G401.6 (cell line): Measurements from ENCODE around the gene EMID1.
"Not testable (repeated sequence)": the region's sequence is repeated elsewhere in the genome, so short reads cannot be mapped to it uniquely, and the experiment has no call there.

Source experiments
- FAIRE-seq: peaks from 2 replicates; lab custom pipeline; 2012; peaks lifted over from hg19 to GRCh38; lab: Jason Lieb, UNC

EMID1 gene

DNA sequence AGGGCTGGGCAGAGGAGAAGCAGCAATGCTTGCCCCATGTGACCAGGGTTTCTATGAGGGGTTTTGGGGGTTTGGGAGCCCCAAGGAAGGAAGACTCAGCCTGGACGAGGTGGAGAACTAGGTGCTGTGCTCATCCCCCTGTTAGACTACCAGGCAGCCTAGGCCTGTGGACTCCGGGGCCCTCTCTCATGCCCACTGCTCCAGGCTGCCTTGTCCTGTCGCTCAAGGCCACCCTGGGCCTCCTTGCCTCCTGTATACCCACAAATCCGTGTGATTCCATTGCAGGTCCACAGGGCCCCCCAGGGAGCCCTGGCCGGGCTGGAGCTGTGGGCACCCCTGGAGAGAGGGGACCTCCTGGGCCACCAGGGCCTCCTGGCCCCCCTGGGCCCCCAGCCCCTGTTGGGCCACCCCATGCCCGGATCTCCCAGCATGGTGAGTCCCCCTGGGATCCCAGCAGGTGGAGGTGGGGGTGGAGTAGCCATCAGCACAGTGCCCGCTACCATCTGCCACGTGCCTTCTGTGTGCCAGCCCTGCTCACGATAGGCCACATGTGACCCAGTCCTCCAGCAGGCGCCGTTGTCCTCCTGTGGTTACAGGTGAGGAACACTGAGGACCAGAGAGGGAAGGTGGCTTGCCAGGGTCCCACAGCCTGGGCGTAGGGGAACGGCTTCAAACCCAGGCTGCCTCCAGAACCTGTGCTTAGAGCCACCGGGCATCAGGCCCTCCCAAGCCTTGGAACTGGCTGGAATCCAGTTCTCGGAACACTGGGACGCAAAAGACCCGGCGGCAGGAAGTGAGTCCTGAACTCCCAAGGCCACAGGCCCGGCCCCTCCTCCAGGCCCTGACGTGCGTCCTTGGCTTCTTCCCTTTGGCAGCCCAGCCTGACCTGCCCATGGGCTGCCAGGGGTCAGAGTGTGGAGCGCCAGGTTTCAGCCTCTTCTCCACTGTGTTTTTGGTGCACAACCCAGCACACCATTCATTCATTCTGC lies 26.6 kb downstream of the EMID1 start:
- no peak for FAIRE-seq

DNA sequence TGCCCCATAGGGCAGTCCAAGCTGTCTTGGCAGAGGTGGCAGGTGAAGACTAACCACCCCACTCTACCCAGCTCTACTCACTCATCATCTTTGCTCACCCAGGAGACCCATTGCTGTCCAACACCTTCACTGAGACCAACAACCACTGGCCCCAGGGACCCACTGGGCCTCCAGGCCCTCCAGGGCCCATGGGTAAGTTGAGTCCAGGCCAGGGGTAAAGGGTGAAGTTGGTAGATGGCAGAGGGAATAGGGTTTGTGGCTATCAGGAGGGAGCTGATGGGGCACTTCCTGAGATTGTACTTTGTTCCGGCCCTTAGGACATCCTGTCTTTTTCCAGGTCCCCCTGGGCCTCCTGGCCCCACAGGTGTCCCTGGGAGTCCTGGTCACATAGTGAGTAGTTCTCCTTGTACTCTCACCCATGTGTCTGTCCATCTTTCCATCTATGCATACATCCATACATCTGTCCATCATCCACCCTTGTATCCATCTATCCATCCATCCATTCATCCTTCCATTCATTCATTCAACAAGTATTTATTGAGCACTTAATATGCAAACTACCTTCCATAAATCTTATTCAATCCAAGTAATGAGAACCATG lies 27.7 kb downstream of the EMID1 start:
- no peak for FAIRE-seq

DNA sequence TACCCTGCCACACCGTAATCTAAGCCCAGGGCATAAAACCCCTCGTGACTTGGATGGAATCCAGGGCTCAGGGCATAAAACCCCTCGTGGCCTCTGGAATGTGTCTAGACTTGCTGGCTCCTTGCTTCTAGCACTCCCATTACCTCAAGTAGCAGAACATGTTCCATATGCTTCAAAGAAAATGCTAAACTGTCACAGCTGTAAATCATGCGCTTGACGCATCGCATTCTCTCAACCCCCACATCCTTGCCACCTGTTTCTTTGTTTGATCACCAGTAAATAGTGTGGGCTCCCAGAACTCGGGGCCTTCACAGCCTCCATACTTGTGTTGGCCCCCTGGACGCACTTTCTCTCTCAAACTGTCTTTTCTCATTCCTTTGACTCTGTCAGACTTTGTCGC lies 34.8 kb downstream of the EMID1 start:
- FAIRE-seq = not testable (repeated sequence)

DNA sequence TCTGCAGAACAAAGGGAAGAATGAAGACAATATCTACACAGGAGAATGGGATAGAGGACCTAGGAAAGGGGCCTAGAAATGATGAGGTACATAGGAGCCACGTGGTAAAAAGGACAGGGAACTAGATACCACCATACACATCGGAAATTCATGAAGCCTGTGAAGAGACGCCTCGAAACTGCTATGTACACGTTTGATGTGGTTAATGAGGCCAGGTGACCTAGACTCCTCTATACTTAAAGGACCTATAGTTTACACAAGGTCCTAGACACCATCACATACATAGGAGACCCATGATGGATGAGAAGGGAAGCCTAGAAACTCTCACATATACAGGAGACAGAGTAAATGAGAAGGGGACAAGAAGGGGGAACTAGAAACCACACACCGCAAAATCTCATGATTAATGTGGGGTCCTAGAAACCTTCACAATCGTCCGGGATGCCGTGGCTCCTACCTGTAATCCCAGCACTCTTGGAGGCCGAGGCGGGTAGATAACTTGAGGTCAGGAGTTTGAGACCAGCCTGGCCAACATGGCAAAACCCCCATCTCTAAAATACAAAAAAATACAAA lies 38.3 kb downstream of the EMID1 start:
- no peak for FAIRE-seq

DNA sequence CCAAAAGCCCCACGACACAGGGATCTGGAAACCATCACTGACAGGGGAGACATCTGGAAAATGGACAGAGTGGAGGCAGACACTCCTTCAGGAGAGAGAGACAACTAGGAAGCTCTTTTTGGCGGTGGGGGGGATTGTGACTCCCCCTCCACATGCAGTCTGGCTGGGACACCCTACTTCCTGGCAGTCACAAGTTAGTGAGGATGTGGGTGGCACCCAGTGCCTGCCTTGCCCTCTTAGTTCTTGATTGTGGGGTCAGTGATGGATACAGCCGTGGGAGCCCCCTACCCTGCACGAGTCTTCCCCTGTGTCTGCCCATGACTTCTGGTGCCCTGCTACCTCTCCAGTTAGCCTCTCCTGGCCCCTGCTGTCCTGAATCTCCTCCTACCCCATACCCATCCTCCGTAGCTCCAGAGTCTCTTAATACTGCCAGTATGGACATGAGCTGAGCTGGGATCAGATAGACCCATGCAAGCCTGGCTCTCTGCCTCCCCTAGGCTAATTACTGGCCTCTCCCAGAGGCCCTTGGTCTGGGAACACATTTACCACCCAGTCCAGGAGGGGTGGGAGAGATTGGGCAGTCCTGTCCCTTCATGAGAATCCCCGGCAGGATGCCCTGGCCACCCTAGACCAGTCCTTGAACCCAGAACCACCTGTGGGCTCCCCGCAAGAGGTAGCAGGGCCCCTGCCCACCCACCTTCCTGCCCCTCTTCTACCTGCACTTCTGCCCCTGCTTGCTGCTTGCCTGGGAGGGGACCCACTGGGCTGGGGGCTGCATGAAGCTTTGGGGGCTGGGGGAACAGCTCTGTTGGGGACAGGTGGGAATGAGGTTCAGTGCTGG lies 39.3 kb downstream of the EMID1 start:
- no peak for FAIRE-seq

DNA sequence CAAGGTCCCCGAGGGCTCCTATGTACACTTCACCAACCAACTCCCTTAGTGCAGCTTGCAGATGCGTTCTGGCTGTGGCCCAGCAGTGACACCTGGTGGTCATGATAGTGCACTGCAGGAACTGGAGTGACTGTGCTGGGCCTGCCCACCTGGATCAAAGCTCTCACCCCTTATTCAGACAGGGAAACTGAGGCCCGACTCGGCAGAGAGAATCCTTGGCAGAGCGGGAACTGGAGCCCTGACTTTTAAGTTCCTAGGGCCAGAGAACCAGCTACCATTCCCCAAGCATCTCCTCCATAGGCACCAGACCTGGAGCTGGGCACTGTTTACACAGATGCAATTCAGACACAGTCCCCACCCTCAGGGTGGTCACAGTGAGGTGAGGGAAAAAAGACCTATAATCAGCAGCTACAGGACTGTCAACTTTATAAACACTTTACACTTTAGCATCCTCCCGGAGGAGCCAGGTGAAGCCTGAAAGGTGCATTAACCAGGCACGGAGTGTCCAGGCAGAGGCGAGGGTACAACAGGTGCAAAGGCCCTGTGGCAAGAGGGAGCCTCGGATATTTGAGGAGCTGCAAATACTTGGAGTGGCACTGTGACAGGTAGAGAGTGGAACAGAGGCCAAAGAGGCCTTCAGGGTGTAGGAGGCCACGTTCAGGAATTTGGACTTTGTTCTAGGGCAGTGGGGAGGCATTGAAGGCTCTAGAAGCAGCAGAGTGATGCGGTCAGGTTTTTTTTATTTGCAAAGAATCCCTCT lies 40.1 kb downstream of the EMID1 start:
- FAIRE-seq = no peak

DNA sequence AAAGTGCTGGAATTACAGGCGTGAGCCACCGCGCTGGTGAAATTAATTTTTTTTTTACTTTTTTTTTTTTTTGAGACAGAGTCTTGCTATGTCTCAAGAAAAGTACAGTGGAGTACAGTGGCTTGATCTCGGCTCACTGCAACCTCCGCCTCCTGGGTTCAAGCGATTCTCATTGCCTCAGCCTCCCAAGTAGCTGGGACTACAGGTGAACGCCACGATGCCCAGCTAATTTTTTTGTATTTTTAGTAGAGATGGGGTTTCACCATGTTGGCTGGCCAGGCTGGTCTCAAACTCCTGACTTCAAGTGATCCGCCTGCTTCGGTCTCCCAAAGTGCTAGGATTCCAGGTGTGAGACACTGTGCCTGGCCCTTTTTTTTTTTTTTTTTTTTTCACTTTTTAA lies 42.2 kb downstream of the EMID1 start:
- FAIRE-seq = not testable (repeated sequence)

DNA sequence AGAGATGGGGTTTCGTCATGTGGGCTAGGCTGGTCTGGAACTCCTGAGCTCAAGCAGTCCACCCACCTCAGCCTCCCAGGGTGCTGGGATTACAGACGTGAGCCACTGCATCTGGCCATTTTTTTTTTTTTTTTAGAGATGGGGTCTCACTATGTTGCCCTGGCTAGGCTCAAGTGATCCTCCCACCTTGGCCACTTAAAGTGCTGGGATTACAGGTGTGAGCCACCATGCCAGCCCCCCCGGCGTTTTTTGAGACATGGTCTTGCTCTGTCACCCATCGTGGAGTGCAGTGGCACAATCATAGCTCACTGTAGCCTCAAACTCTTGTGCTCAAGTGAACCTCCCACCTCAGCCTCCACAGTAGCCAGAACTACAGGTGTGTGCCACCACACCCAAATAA lies 45.6 kb downstream of the EMID1 start:
- FAIRE-seq = no peak

DNA sequence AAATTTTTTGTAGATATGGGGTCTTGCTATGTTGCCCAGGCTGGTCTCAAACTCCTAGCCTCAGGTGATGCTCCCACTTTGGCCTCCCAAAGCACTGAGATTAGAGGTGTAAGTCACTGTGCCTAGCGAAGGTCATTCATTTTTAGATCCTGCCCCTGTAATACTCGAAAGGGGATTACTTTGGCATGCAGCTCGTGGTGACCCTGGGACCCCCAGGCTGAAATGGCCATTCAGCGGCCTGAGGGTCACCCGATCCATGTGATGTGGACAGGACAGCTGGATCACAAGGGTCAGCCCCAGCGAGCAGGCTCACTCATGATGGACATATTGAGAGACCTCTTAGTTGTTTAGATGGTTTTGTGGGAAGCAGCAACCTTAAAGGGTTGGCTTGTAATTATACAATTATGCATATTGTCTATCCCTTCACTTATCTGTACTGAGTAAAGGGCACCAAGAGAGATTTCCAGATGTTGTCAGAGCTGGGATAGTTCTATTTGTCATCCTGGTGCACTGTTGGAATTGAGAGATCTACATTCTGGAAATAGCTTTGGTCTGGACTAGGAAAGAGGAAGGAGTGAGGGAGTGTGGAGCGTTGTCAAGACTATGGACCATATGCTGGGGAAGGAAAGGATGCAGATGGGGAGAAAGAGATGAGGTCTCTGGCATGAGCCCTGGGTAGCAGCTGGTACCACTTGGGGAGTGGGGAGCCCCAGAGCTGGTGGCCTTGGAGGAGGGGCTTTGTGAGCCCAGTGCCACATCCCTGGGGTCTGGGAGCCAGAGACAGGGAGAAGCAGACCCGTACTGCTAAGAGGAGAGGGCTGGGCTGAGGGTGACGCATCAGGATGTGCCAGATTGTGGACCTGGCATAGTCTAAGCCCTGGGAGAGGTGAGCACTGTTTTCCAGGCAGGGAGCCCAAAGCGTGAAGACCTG lies 46.5 kb downstream of the EMID1 start:
- FAIRE-seq = no peak

DNA sequence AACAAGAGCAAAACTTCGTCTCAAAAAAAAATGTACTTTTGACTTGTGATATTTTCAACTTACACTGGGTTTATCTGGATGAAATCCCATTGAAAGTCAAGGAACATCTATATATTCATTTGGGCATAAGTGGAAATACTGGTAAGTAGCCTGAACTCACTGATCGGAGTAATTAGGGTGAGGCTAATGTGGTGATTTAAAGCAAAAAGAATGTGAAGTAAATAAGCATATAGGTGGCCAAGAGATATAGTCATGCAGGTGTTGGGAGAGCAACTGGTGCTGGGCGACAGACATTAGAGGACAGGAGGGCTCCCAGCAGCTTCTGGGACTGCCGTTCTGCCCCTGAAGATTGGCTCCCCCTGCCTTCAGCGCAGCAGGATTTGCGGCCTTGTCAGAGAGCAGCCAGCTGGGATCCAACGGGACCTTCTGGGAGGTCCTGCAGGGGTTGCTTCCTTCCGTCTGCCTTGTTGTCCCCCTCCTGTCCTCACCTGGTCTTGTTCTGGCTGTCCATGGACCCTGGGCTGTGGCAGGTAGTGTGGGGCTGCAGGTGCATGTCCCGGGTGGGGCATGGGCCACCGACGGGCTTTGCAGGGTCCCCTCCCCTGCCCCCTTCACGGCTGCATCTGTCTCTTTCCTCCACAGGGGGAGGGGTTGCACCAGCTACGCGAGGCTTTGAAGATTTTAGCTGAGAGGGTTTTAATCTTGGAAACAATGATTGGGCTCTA lies 48.0 kb downstream of the EMID1 start:
- FAIRE-seq = no peak

DNA sequence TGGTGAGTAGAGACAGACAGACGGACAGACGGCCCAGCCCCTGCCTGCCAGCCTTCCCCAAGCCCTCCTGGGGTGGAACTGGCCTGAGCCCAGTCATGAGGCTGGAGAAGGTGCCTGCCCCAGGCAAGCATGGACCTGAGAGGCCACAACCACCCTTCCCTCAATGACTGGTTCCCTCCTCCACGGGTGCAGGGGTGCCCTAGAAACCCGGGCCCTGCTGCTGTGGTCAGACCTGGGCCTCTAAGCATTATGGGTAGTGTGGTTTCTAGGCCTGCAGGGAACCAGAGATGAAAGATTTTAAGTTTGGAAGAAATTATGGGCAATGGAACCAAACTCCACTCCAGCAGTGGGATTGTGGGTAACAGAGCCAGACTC lies 48.6 kb downstream of the EMID1 start:
- FAIRE-seq = no peak

DNA sequence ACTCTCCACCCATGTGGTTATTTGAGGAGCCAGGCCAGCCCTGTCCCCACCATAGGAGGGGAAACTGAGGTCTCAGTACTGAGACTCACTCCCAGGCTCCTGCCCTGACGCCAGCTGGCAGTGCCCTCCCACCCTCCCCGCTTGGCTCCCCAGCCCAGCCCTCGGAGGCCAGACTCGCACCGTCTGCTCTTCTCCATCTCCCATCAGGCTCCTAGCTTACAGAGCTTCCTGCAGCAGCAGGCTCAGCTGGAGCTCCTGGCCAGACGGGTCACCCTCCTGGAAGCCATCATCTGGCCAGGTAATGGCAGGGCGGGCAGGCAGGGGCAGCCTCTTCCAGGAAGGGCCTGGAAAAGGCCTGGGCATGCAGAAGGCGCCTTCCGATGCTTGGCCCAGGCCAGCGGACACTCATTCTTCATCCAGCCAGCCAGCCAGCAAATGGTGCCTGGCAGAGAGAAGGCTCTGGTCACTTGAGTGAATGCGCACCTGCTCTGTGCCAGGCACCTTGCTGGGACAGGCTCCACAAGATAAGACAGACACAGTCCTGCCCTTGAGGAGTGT lies 49.4 kb downstream of the EMID1 start:
- no peak for FAIRE-seq

DNA sequence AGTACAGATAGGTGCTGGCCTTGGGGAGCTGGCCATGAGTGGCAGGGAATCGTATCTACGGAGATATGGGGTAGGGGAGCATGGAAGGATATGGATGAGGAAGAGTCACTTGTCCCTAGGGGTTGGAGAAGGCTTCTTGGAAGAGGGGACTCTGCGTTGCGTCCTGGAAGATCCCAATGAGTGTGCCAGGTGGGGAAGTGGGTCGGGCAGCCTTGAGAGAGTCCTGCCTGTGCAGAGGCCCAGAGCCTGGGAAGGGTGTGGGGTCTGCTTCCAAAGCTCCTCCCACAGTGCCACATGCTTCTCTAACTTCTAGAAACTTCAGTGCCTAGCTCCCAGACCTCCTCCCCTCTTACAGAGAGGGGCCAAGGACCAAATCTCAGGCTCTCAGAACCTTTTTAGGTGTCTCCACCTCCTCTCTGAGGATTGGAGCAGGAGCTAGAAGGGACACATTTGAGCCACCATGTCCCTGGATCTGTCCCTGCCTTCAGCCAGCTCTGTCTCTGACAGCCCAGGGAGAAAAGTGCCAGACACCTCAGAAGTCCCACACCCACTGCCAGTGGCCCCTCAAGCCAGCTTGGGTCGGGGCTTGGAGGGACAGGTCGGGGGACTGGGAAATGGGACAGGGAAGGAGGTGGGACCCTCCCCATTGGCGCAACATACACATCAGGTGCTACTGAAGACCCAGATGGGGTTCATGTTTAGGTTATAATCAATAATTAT lies 51.1 kb downstream of the EMID1 start:
- FAIRE-seq = no peak

DNA sequence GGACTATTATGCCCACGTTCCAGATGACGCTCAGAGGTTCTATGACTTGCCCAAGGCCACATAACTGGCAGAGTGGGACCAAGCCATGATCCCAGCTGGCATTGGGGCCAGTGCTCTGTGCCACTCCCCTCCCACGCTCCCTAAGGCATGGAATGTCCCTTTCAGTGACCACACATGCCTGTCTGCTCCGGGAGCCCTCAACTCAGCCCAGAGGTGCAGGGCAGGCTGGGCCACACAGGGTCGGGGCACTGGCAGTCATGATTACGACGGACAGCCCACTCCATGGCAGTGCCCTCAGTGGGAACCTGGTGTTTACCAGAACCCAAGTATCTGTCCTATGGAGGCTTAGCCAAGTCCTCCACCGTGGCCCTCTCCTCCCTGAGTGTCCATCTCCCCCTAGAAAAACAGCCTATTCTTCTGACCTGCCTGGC lies 52.1 kb downstream of the EMID1 start:
- FAIRE-seq = no peak

DNA sequence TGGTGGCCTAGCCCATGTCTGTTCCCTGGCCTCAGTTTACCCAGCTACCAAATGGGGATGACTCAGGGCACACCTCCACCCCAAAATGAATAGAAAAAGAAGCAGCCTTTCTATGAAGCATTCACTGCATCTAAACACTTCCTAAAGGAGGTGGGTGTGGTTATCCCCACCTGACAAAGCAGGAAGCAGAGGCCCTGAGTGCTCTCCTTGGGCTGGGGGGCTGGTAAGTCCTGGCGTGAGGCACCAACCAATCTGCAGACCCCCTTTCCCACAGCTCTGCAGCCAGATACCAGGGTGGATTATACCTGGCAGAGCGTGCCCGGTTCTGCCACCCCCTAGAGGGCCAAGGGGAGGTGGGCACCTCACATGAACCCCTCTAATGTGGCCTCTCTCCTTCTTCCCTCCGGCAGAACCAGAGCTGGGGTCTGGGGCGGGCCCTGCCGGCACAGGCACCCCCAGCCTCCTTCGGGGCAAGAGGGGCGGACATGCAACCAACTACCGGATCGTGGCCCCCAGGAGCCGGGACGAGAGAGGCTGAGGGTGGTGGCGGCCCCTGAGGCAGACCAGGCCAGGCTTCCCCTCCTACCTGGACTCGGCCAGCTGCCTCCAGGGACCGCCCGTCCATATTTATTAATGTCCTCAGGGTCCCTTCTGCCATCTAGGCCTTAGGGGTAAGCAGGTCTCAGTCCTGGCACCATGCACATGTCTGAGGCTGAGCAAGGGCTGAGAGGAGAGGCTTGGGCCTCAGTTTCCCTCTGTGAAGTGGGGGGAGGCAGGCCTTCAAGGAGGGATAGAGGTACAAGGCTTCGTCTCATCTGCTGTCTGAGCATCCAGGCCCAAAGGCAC lies 52.9 kb downstream of the EMID1 start:
- FAIRE-seq = no peak

DNA sequence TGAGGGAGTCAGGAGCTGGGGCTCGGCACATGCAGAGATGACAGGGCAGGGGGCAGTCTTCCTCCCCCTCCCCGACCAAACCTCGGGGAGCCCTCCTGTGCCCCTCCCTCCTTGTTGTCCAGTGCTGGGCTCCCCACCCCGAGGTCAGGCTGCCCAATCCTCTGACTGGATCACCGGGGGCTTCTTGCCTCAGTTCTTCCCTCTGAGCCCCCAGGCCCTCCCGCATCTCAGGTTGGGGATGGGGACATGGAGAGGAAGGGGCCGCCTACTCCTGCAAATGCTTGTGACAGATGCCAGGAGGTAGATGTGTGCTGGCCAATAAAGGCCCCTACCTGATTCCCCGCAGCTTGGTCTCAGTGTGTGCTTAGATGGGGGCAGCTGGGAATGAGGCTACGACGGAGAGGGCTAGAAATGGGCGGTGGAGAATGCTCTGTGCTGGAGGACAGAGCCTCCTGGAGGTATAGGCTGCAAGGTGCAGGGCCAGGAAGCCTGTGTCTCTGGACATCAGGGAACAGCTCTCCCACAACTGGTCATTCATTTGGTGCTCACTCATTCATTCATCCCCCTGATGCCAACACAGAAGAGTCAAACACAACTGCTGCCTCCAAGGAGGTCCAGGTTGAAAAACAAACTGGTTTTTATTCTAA lies 53.7 kb downstream of the EMID1 start:
- FAIRE-seq = peak; percentile 81

DNA sequence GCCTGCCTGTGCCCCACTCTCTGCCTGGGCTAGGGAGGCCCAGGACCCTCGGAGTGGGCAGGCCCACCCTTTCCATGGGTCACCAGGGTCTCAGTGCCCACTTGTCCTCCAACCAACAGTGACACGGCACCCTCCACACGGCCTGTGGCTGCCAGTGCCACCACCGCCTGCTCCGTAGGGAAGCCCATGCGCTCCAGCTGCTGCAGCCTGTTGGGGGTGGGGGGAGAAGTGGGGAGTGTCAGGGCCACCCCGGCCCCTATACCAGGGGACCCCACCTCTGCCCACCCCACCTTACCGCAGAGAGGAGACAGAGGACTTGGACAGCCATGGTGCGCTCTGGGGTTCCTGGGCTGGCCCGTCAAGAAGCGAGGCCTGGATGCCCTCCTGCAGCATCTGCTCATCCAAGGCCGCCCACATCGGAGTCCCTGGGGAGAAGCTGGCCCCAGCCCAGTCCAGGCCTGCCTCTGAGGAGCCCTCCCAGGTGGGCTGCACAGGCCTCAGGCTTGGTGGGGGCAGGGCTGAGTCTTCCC lies 54.4 kb downstream of the EMID1 start:
- FAIRE-seq = no peak
